Left cardiac atrium (tissue), 4 donors: ENCODE data around the gene NTM. TPM values are rescaled to one million over a fixed set of nuclear protein-coding genes. Genes with fewer than 3 reads are reported as not detected.
A peak's percentile ranks its signal among the peaks of the same experiment; 100 is the strongest.

Experiments used
- ATAC-seq, 2 donors: fragments of 200-7000 bp; cut with Tn5 transposase; one replicate each; pipeline ENCODE4 v1.9.1; 2020; ENCODE audit warnings: mild to moderate bottlenecking in 2 of 2, moderate library complexity in 2 of 2
- DNase-seq: peaks from one replicate; pipeline ENCODE4 v3.0.0-alpha.2; 2020
- intact Hi-C, 2 donors: fragments of 100-400 bp; cut with DNase I; formaldehyde crosslinking; loops; one replicate each; pipeline versions ENCODE4 v1.14.1 to v1.15.1; 2022 to 2023
- total RNA-seq, 2 donors: library from RNA; stranded (reverse); fragmentation: NEBNext Ultra II Directional; extraction: Animal tissue kit (Norgen Biotek cat#: 25700); gene quantifications; one replicate each; pipeline ENCODE4 v1.2.1, GENCODE V29; 2021
- donor health status: DM: no; HTN: yes; CAD: no.
- donor health status: DM: no; HTN: yes; CAD: no; lungs with severe emphysema.
- donor health status: DM: yes; HTN: yes; CAD: no.
- donor health status: Dilated cardiomyopathy.

Gene NTM
- total RNA-seq, 2 donors from 2014 or later, result 21.5 to 37.4 TPM

DNA sequence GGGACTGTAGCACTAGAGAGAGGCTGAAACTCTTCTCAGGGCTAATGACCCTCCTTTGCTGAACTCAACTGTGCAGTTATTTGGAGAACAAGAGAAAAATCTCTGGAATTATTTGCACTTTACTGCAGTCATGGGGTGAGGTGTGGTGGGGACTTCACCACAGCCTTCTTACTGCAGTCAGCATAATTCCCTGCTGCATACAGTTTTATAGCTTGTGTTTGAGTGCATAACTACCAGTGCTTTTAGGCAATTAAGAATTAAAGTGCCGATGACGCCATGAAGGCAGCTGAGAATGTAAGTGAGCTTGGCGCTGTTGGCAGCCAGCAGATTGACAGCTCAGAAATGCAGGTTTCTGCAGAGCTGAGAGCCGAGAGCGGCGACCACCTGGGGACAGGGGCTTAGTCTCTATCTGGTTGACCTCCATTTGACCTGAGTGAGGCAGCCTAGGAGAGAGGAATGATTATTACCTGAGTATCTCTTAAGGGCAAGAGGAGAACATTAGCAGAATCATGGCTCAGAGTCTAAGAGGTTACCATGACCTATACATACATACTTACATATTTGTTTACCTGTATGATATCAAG lies 830.0 kb downstream of the NTM start:
- intact Hi-C loops, result no loop called here
- ATAC-seq, result no peak

DNA sequence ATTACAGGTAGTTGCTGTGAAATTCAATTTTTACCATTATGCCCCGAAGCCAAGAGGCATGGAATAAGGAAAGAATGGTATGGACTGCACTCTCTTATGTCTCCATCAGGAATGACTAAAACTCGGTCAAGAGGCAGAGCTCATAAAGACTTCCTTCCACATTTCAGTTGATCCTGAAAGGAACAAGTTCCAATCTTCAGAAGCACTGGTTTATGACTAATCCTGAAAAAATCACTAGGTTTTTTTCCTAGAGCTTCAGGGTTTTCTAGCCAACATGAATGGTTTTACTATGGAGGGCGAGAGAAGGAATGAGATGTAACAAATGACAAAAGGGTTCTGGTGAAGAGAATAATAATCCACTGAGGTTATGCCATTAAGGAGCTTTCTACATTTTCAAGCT lies 832.2 kb downstream of the NTM start:
- intact Hi-C loops, result no loop called here
- DNase-seq (no peak), ATAC-seq (no peak)

More for the DNA sequence above, 830.0 kb downstream of the NTM start:
- DNase-seq, result no peak

DNA sequence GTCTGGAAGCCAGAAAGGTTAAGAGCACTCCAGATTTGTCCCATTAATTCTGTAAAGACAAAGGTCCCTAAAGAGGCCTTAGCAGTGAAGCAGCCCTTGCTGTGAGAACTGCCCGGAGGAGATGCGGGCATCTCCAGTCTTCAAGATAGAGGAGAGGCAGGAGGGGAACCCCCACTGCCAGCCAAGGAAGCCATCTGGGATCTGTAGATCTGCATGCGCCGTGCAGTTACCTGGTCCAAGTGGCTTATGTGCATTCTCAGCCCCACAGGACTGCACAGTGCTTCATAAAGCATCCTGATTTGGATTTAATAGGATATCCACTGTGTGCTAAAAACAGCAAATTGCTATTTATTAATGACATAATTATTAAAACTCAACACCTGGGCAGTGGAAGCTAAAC lies 834.6 kb downstream of the NTM start:
- intact Hi-C loops, result no loop called here
- ATAC-seq, result no peak
- DNase-seq, result no peak

DNA sequence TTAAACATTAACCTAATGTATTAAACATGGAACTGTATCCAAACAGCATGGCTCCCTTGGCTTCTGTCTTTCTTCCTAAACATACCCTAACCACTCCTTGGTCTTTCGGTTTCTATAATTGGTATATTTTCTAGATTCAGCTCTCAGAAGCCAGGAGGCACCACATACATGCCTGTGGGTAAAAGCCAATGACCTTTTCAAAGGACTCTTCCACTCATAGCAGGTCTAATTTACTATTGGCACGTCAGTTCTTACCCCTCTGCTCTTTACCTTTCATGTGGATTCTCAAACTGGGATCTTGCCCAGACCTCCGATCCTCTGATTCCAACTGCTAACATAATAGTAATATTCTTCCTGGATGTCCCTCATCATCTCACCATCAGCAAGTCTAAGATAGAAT lies 835.1 kb downstream of the NTM start:
- intact Hi-C loops, result no loop called here
- DNase-seq (no peak), ATAC-seq (no peak)

DNA sequence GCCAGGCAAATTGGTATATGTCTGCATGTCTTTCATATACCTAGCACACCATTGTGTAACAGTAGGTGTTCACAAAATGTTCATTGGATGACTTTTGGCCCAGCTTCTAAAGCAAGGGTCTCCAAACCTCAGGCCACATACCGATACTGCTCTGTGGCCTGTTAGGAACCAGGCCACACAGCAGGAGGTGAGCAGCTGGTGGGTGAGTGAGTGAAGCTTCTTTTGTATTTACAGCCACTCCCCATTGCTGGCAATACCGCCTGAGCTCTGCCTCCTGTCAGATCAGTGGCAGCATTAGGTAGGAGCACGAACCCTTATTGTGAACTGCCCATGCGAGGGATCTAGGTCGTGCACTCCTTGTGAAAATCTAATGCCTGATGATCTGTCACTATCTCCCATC lies 836.6 kb downstream of the NTM start:
- intact Hi-C loops, result no loop called here
- DNase-seq (no peak), ATAC-seq (no peak)

DNA sequence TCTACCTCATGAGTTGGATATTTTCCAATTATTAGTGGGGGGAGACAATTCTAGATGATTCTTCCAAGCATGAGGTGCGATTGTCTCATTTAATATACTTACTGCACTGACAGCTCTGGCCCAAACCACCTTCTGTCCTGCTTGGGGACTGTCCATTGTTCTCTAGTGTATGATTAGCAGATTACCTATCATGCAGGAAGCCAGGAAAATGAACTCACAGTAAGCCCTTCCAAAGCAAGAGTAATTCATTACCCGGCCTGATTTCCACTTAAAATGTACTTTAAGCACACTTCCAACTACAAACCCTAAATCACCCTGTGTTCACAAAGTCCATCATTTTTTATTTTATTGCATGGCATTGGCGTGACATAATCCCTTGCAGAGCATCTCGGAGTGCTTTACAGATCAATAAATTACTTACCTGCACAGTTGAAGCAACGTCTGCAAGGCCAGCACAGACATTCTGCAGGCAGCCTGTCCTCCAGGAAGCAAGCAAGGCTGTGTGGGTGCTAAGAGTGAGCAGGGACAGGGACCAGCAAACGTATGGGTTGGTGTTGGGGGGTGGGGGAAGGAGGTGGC lies 838.2 kb downstream of the NTM start:
- intact Hi-C loops, result no loop called here

DNA sequence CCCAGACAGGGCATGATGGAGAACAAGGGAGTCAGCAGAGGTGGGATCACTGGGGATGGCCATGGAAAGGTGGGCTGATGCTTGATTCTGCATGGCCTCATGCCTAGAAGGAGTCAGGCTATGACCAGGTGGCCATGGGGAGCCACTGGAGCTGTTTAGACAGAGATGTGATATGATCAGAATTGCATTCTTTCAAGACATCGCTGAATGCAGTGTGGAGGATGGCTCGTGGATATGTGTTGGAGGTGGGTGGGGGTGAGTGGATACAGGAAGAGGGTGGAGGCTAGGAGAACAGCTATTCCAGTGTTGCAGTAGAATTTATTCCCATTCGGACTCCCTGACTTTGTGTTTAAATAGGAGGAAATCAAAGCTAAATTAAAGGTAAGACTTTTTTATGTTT lies 841.1 kb downstream of the NTM start:
- intact Hi-C loops, result no loop called here
- DNase-seq (no peak), ATAC-seq (no peak)

More for the DNA sequence above, 838.2 kb downstream of the NTM start:
- ATAC-seq (no peak), DNase-seq (no peak)

DNA sequence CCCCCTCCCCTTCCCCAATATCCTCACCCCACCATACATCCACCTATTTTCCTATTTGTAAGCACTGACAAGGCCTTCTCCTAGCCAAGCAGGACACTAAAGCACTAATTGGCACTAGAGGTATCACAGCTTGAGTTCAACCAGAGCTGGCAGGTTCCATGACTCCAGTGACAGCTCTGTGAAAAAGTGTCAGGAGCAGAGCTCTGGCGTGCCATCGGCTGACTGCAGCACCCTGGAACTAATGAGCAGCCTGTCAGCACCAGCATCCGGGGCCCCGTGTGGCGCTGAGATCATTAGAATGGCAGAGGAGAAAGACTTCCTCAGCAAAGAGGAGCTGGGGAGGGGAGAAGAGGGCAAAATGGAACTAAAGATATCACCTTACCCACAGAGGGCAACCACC lies 847.4 kb downstream of the NTM start:
- ATAC-seq (peak; percentile 74 to 86), DNase-seq (peak; percentile 45)
- intact Hi-C loops, result no loop called here

DNA sequence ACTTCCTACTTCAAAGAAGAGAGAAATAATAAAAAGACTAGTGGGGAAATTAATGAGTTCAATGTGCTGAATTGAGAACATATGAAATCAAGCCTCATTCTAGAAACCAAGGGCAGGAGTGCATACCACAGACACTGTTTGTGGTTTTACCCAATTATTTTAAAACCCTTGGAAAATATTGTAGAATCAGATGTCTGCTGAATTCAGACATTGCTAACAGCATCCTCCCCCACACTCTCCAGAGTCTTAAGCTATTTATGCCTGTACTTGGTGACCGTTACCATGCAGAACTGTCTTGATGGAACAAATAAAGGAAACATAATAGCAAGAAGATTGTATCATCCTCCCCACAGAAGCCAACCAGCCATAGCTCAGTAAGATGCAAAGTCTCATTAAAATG lies 850.1 kb downstream of the NTM start:
- ATAC-seq (no peak), DNase-seq (no peak)
- intact Hi-C loops, result no loop called here

DNA sequence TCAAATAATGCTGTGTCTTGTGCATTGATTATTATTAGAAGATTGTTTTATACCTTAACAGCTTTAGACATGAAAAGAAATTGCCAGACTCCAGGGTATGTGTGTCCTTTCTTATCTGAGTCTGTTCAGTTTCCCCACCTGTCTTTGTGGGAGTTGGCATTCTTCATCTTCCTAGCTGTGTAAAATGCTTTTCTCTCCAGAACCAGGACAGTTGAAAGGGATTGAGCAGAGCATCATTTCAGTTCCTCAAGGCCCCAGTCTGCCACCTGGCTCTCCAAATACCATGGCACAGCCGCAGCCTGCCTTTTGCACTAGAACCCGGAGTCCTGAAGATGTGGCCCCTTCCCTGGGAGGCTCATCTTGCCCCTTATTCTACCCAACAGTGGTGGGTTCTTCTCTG lies 851.9 kb downstream of the NTM start:
- intact Hi-C loops, result no loop called here
- ATAC-seq (no peak), DNase-seq (no peak)

DNA sequence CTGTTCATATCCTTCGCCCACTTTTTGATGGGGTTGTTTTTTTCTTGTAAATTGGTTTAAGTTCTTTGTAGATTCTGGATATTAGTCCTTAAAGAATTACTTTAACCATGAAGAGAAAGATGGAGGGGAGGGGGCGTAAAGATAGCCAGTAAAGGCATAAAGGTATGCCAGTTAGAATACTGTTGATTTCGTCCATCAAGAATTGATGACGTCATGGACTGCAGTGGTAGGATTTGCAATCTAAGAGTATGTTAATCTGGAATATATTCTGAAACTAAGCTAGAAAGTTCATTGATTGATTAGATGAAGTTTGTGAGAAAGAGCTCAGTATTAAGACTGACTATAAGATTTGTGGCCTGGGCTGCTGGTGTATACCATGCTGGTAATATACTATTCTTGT lies 856.1 kb downstream of the NTM start:
- no peak for DNase-seq
- ATAC-seq, result no peak
- intact Hi-C loops, result no loop called here

DNA sequence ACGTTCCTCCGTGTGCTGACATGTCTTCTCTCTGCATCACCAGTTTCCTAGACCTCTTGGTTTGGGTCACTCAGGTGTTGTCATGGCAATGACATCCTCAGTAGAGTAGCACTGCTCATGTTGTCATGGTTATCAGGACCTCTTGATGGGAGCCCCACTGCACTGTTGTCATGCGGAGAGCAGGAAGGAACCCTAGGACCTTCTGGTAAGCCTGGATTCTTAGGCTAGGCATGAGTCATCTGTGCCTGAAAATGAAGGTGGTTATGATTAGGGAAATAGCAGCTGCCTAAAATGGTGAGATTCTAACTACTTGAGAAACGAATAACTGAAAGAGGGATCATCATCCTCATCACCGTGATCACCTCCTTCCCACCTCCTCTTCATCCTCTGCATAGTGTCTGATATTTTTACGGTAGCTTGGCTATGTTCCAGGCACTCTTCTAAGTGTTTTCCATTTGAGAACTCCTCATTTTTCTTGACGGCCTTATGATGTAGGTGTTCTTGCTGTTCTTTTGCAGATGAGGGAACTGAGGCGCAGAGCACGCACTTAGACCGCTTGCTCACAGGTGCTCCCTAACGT lies 858.4 kb downstream of the NTM start:
- no peak for DNase-seq
- intact Hi-C loops, result no loop called here
- ATAC-seq, result no peak

DNA sequence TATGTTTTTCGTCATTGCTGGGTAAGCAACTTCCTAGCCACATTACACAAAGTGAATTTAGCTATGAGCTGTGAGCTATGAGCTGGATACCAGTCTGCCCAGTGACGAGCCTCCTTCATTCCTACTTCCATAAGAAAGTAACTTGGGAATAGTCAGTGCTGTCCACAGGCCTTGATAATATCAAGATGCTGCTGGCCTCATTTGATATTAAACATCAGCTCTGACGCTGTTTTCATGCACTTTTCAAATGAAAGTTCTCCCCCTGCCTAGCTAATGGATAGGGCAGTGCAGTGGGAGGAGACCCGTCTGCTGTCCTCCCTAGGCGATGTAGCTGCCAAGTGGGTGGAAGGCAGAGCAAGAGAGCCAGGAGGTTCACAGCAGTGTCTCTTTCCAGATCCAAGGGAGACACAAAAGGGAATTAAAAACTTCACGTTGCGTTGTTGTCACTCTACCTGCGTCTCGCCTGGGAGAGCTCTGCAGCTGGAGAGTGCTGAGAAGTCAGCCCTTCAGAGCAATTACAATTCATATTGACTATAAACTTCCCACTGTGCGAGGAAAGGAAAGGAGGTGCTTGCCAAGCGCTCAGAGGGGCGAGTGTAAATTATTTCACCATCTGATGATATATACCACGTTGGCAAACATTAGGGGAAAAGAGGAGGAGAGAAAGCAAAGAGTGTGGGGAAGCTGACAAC lies 861.4 kb downstream of the NTM start:
- intact Hi-C loops, result no loop called here
- ATAC-seq, result peak; percentile 67 to 91

DNA sequence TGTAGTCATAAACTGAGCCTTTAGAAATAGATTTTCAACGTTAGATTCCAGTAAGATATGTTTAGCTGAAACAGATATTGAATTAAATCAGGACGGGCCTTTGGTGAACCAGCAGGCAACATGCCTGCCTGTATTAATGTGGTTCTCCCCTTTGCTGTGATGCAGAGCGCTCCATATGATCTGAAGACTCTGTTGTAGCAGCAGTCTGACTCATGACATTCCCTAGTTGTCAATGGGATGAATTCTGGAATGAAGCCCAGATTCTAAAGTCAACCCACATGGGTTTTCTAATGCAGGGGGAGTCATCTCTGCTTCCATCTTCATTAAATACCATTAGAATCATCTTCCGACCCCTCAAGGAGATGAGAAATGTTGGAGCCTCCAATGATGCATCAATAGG lies 864.5 kb downstream of the NTM start:
- no peak for ATAC-seq
- intact Hi-C loops, result no loop called here
- no peak for DNase-seq

More for the DNA sequence above, 861.4 kb downstream of the NTM start:
- DNase-seq, result no peak

DNA sequence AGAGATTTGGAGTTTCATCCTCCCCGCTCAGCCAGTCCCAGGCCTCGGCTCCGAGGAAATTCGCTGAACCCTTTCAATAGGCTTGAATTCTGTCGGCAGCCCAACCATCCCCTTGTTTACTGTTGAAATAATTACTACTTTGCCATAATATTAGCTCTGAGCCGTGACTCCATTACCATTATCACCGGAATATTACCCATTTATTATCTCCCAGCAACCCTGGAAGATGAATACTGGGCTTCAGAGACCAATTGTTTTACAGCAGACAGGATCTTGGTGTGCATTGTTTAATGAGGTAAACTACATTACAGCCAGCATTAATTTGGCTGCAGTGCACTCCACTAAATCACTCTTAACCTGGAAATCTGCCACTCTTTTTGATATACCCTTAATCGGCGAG lies 867.4 kb downstream of the NTM start:
- ATAC-seq (no peak), DNase-seq (no peak)
- intact Hi-C loops, result no loop called here

DNA sequence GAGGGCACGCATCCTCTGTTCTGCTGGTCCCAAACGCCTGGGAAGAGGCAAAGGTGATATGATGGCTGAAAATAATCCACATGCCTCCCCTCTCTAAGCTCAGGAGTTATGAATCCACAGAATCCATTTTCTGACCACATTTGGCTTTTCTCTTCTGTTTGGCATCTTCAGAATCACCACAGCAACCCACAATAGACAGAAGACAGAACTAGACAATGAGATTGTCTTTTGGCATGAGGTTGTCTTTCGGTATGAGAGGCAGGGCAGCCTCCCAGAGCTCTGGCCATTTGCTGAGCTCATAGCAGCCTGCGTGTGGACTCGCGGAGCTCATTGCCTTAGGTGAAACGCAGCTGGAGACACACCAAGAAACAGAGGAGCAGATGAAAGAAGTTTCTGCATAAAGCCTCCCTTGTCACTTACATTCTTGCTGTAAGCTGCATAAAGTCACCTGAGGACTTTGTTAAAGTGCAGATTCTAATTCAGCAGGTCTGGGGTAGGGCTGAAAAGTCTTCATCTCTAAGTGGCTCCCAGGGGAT lies 868.0 kb downstream of the NTM start:
- ATAC-seq, result no peak
- DNase-seq, result no peak
- intact Hi-C loops, result no loop called here

DNA sequence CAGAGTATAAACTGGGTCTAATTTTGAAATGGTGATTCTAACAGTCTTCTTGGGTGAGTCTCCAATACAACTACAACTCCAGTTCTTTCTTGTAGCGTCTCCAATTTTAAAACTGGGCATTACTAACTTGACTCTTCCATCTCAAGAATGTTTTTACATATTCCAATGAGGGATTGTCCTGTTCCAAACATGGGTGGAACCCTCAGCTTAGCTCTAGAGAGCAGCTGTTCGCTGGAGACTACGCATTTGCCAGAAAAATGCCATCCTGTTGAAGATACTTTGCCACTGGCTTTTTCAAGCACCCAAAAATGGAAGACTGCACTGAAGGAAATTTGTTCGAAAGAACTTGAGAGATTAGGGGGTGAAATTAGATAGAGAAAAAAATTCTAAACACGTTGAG lies 870.0 kb downstream of the NTM start:
- ATAC-seq (no peak), DNase-seq (no peak)
- intact Hi-C loops, result no loop called here

DNA sequence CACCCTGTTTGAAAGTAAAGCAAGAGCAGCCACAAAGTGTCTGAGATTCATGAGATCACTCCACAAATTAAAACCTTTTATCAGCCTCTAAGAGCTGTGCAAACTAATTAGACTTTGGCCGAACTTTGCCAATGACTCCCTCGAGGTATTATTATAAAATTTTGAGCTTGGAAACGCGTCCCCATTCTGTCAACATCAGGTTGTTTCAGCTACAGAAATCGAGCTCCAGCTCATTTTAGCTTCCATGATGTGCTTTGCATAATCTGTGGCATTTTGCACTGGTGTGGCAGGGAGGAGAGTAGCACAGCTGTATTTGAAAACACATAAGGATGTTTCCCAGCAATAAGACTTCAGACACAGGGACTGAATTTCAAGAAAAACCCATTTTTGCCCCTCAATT lies 872.2 kb downstream of the NTM start:
- DNase-seq (no peak), ATAC-seq (no peak)
- intact Hi-C loops, result no loop called here

DNA sequence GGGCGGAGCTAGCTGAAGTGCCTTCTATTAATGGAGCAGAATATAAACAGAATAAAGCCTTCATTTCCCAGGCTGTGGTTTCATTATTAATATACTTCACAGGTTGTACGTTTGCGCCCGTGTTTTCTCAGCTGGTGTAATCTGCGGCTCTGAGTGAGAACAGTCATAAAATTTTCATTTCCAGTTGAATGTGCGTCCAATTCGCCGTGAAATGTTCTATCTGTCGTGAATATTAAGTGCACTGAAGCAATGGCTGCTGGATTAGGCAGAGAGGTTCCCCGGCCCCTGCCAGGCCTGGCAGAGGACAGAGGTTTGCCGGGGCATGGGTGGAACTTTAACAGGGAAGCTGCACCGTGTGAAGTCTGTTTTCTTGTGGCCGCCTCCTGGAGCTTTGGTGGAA lies 874.4 kb downstream of the NTM start:
- DNase-seq (no peak), ATAC-seq (no peak)
- intact Hi-C loops, result no loop called here
